Fibroblast of upper back skin (primary cell): ENCODE data around the gene TUBB4B.

ENCODE experiments used
- DNase-seq: peaks from one replicate; pipeline ENCODE4 v3.0.0-alpha.2; 2013

Gene TUBB4B

DNA sequence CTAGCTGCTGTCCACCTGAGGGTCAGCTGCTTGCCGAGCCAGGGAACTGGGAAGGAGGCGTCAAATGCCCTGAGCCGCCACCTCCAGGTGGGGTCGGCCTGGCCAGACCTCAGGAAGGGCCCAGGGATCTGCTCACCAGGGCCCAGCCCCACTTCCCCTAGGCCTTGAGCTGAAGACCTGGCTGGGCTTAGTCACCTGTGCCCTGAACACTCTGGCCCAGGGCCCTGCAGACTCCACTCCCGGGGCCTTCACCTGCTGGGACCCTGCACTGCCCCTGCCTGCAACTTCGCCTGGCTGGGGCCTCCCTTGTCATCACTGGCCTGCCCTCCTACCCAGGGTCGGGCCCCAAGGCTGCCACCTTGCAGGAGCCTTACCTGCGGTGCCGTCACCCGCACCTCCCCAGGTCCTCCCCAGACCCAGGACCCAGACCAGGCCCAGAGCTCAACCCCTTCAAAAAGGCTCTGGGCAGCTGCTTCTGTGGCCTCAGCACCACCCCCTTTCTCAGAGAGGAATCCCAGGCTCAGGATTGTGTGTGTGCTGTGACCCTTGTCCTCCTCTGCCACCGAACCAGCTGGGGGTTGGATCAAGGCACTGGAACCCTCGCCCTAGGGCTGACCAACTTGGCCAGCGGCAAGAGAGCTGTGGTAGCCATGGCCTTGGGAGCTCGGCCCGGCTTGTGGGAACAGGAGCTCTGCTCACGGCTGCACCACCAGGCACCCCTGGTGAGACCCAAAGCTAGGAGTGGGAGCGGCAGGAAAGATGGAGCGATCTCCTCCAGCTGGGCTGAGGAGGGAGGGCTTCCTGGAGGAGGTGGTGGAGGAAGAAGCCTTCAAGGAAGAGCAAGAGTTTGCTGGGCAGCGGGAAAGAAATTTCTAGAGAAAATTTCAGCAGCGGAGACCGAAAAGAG, 12.9 kb downstream of the TUBB4B start:
- no peak for DNase-seq

- DNase-seq = peak; percentile 85
Measured at GRCh38 chr9:137254624-137255447, 13.7 kb downstream of the TUBB4B start, which contains the start of gene NELFB. NELFB (plus strand) TSS chr9:137255327.

GRCh38 chr9:137255448-137256114, 14.5 kb downstream of the TUBB4B start:
- DNase-seq = no peak

DNA sequence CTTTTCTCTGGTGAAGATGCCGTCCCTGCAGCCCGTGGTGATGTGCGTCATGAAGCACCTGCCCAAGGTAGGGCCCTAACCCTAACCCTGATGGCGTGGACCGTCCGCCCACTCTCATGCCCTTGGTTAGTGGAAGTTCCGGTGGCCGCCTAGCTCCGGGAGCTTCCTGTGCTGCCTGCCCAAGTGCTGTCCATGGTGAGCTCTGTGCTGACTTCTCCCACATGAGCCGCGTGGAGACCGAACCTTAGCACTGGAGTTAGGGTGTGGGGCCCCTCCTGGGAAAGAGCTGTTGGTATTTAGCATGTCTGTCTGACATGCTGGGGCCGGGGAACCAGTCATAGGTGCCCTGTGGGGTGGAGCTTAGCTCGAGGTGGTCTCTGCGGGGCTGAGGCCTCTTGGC, 15.3 kb downstream of the TUBB4B start:
- DNase-seq = no peak

- DNase-seq = no peak
Measured at GRCh38 chr9:137256856-137257255, 15.8 kb downstream of the TUBB4B start.

DNA sequence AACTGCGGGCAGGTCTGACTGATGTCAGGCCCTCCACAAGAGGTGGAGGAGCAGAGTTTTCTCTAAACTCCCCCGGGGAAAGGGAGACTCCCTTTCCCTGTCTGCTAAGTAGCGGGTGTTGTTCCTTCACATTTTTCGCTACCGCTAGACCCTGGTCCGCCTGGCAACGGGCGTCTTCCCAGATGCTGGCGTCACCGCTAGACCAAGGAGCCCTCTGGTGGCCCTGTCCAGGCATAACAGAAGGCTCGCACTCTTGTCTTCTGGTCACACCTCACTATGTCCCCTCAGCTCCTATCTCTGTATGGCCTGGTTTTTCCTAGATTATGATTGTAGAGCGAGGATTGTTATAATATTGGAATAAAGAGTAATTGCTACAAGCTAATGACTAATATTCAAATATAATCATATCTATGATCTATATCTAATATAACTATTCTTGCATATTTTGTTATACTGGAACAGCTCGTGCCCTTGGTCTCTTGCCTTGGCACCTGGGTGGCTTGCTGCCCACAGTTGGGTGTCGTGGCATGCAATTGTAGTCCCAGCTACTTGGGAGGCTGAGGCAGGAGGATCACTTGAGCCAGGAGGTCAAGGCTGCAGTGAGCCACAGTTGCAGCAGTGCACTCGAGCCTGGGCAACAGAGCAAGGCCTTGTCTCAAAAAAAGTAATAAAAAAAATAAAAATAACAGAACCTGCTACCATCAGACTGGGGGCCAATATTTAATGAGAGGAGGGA, 21.3 kb downstream of the TUBB4B start:
- peak; percentile 39 for DNase-seq

DNA sequence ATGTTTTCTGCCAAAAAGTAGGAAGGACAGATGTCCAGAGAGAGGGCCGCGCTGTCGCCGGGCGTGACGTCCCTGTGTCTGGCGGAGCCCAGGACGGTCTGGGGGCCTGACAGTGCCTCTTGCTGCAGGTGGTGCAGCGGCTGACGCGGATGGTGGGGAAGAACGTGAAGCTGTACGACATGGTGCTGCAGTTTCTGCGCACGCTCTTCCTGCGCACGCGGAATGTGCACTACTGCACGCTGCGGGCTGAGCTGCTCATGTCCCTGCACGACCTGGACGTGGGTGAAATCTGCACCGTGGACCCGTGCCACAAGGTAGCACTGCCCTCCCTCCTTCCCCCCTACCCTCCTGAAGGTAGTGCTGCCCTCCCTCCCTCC, 21.8 kb downstream of the TUBB4B start:
- no peak for DNase-seq

- DNase-seq = no peak
Measured at GRCh38 chr9:137263506-137263905, 22.4 kb downstream of the TUBB4B start.

DNA sequence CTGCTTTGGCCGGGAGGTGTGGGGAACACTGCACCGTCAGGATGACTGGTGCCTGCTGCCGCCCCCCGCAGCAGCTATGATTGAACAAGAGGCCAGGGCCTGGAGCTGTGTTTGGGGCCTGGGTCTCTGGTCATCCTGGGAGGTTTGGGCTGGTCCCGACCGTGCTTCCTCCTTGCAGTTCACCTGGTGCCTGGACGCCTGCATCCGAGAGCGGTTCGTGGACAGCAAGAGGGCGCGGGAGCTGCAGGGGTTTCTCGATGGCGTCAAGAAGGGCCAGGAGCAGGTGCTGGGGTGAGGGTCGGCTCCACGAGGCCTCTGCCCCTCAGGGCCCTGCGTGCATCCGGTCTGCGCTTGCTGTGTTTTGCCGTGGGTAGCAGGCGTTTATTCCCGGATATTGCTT, 23.0 kb downstream of the TUBB4B start:
- DNase-seq = no peak

DNA sequence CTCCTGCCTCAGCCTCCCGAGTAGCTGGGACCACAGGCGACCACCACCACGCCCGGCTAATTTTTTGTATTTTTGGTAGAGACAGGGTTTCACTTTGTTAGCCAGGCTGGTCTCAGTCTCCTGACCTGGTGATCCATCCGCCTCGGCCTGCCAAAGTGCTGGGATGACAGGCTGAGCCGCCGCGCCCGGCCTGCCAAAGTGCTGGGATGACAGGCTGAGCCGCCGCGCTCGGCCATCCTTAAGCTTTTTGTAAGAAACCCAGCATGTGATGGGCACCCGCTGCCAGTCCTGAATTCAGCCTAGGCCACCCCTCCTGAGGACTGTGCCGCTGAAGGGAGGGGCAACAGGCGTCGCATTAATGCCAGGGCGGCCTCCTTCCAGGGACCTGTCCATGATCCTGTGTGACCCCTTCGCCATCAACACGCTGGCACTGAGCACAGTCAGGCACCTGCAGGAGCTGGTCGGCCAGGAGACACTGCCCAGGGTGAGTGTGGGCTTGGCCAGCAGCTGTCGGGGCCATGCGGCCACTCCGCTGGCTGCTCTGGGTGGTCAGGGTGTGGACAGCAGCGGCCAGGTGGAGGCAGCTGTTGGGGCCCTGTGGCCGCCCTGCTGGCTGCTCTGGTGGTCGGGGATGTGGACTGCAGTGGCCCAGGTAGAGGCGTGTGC, 24.5 kb downstream of the TUBB4B start:
- no peak for DNase-seq

GRCh38 chr9:137266162-137266527, 25.1 kb downstream of the TUBB4B start:
- DNase-seq = no peak

GRCh38 chr9:137266585-137267453, 25.7 kb downstream of the TUBB4B start:
- DNase-seq = no peak

- DNase-seq = no peak
Measured at GRCh38 chr9:137267933-137268355, 26.9 kb downstream of the TUBB4B start.

DNA sequence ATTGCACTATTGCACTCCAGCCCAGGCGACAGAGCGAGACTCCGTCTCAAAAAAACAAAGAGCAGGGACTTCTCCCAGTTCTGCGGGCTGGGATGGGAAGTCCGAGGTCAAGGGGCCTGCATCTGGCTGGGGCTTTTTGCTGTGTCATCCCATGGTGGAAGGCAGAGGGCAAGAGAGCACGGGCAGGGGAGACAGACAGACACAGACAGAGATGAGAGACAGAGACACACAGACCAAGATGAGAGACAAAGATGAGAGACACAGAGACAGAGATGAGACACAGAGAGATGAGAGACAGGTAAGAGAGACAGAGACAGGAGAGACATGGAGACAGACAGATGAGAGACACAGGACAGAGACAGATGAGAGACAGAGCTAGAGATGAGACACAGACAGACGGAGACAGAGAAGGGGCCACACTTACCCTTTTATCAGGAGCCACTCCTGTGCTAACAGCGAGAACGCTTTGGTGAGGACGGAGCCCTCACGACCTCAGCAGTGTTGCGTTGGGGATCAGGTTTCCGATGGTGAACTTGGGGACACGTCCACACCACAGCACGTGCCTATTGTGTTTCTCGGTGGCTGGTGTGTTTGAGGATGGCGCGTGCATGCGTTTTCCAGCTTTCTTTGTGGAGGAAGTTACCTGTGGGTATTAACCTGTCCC, 27.6 kb downstream of the TUBB4B start:
- no peak for DNase-seq

DNA sequence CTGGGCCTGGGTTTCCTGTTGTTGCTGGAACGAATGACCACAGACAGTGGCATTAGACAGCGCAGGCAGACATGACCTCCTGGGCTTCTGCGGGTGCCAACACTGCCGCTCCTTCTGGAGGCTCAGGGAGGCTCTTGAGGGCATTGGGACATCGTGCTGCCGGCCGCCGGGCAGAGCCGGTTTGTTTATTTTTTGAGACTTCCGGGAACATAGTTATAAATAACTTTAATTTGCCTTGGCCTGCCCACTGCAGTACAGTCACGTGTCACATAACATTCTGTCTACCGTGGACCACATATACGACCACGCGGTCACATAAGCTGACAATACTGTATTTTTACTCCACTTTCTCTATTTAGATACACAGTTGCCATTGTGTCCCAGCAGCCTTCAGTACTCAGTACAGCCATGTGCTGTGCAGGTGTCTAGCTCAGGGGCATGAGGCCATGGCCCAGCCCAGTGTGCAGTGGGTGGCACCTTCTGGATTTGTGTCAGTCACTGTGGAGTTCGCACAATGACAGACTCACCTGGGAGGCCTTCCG, 28.2 kb downstream of the TUBB4B start:
- no peak for DNase-seq

DNA sequence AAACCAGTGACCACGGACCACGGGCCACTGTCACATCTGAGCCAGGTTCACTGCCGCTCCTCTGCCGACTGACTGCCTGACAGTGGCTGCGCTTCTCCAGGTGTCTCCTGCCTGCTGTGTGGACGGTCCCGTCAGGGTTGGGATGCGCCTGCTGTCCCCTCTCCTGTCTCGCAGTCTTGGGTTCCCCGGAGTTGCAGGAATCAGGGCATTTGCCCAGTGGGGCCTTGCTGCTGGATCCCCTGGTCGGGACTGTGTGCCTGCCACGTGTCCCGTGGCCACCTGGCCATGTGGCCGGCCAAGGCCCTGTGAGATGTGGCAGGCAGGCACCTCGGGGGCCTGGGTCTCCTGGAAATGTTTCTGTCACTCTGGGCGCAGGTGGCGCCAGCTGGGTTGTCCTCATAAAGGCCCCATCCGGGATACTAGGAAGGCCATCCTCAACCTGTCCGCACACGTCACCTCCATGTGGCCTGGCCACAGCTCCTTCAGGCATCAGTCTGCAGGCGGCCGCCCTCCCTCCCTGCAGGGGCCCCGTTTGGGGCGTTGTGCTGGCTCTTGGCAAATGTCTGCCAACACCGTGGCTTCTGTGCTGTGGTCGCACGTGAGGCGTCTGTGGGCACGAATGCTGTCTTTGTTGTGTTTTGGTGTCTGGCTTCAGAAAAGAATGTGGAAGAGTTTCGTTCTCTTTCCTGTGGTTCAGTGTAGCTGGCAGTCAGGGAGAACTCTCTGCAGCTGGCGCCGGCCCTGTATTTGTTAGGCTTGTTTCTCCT, 30.0 kb downstream of the TUBB4B start:
- DNase-seq = no peak

- no peak for DNase-seq
Measured at GRCh38 chr9:137271696-137272076, 30.6 kb downstream of the TUBB4B start.

GRCh38 chr9:137272241-137273094, 31.4 kb downstream of the TUBB4B start:
- no peak for DNase-seq
